M059J (cell line): ENCODE results near the gene KIAA1755. TPM values are rescaled to one million over a fixed set of nuclear protein-coding genes. Genes with fewer than 3 reads are reported as not detected.
"Not testable (repeated sequence)": the region's sequence is repeated elsewhere in the genome, so short reads cannot be mapped to it uniquely, and the experiment has no call there.

Experiments
- DNase-seq: peaks from one replicate; pipeline ENCODE4 v3.0.0-alpha.2; 2012; ENCODE audit warnings: low read depth
- total RNA-seq: library from RNA; depleted of rRNA; stranded (reverse); fragments of >200 nt; shearing (Covaris generic); gene quantifications from 2 replicates; pipeline ENCODE4 v1.2.3, GENCODE V29; 2014

KIAA1755 gene
- total RNA-seq, 1 experiment from 2014 or later = 3.8 TPM

GRCh38 chr20:38261054-38261390, 487 bp upstream of the KIAA1755 start:
- DNase-seq = no peak

DNA sequence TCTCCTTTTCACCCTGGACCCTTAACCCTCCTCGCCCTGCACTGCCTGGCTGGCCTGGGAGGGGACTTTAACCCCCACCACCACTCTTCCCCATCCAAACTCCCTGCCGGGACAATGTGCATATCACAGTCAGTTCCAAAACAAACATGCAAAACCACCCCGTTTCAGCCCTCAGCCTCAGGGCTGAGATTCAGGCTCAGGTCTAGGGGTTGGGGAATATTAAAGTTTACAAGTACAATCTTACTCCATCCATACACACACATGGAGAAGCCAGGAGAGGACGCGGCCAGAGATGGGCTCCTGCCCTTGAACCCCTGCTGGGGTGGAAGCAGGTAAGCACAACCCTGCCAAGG, 534 bp downstream of the KIAA1755 start:
- peak; percentile 55 for DNase-seq

DNA sequence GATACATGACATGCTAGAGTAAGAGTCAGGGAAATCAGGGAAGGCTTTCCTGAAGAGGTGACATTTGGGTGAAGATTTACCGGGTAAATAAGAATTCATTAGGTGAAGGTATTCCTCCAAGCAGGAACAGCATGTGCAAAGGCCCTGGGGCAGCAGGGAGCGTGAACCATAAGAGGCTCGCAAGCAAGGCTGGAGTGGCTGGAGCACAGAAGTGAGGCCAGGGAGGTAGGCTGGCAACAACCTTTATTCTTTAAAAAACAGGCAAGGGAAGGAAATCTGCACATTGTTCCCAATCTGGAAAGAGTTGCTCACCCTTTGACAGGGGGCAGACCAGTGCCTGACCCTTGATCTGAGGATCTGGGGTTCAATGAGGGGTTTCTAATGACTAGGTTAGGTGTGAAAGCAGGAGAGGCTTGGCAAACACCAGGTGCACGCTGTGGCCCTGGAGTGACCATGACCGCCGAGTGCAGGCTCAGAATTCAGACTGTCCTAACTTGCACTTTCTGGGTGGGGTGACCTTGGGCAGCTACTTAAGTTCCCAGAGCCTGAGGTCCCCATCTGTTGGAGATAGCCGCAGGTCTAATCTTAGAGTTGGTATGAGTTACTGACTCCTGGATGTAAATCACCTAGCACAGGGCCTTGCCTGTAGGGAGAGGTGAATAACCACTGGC, 1.9 kb downstream of the KIAA1755 start:
- no peak for DNase-seq

DNA sequence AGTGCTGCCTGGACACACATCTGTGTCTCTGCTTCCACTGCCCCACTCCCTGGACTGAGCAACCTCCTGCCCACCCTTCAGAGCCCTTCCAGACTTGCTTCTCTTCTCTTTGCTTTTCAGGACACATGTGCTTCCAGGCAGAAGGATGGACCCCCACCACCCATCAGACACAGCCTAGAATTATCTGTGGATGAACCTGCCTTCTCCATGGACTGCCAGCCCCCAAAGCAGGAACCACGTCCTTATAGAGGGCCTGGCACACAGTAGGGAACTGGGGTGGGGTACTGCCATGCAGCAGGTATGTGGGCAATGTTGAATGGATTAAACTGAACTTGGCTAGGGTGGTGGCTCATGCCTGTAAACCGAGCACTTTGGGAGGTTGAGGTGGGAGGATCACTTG, 3.6 kb downstream of the KIAA1755 start:
- no peak for DNase-seq

- no peak for DNase-seq
These were observed 4.5 kb downstream of the KIAA1755 start for GRCh38 chr20:38256021-38256420.

DNA sequence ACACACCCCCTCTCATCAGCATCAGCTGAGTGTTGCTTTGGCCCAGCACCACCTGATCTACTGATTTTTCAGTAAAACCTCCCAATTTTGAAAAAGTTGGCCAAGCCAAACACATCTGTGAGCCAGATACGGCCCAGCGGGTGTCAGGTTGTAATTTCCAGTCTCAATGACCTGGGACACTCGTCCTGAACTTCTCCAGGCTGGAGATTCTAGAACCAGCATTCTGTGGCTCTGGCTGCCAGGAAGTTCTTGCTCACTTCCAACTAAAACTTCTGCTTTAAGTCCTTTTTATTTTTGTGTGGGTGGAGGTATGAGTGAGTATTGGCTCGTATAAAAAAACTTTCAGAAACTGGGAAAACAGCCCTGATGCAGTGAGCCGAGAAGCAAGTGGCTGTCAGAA, 5.1 kb downstream of the KIAA1755 start:
- no peak for DNase-seq

DNA sequence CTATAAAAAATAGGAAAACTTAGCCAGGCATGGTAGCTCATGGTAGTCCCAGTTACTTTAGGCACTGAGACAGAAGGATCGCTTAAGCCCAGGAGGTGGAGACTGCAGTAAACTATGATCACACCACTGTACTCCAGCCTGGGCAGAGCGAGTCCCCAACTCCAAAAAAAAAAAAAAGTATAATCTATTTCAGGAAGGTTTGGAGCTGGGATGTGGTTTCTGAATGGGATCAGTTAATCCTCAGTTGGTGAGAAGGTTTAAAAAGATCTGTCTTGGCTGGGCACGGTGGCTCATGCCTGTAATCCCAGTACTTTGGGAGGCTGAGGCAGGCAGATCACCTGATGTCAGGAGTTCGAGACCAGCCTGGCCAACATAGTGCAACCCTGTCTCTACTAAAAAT, 5.9 kb downstream of the KIAA1755 start:
- not testable (repeated sequence) for DNase-seq

GRCh38 chr20:38253571-38253970, 7.0 kb downstream of the KIAA1755 start:
- DNase-seq = no peak

DNA sequence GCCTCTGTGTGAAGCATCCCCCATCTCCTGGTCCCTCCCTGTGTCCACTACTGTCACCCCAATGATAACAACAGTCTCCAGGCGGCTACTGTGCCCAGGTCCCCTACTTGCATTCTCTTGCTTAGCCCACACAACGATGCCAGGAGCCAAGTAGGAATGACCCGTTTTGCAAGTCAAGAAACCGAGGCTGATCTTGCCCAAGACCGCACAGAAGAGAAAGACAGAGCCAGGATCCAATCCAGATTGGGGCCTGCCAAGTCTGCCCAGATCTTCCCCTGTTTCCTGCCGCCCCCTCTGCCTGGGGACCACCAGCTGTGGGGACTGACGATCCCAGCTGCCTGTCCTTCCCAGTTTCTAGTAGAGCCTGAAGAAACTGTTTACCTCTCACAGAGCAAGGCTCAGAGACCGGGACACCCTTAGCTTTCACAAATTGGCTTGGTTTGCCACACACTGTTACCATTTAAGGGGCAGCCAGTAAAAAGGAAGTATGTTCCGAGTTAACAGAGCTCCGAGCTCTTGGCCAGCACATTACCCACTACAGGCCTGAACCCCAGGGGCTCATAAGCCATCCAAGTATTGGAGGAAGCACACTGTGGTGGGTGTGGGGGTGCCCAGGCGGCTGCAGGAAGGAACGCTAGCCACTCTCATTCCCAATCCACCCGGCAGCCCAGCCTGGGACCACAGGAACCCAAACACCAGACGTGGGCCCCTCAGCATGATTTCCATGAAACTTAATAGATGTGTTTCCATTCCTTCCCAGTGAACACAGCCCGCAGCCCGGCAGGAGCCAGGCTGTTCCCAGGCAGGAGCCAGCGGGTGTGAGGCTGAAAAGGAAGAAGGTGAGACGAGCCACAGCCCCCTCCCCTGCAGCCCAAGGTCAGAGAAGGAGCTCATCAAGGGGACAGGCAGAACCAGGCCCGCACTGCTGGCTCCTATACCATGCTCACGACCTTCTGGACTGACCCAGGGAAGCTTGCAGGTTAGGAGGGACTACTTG, 7.9 kb downstream of the KIAA1755 start:
- DNase-seq = no peak

- not testable (repeated sequence) for DNase-seq
These were observed 9.1 kb downstream of the KIAA1755 start for GRCh38 chr20:38251441-38251840.

DNA sequence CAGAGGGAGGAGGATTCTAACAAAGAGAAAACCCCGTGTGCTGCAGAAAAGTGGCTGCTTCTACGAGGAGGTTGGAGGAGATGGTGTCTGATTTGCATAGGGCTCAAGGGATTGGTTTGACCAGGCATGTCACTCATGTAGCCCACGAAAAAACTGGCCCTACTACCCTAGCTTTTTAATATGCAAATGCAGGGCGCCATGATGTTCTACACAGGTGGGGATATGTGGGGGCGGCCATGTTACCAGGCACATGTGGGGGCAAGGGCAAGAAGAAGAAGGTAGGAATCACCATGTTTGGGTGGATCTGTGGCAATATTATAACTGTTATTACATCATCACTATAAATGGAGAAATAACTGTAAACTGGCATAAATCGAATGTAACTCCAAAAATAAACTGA, 9.9 kb downstream of the KIAA1755 start:
- DNase-seq = no peak

DNA sequence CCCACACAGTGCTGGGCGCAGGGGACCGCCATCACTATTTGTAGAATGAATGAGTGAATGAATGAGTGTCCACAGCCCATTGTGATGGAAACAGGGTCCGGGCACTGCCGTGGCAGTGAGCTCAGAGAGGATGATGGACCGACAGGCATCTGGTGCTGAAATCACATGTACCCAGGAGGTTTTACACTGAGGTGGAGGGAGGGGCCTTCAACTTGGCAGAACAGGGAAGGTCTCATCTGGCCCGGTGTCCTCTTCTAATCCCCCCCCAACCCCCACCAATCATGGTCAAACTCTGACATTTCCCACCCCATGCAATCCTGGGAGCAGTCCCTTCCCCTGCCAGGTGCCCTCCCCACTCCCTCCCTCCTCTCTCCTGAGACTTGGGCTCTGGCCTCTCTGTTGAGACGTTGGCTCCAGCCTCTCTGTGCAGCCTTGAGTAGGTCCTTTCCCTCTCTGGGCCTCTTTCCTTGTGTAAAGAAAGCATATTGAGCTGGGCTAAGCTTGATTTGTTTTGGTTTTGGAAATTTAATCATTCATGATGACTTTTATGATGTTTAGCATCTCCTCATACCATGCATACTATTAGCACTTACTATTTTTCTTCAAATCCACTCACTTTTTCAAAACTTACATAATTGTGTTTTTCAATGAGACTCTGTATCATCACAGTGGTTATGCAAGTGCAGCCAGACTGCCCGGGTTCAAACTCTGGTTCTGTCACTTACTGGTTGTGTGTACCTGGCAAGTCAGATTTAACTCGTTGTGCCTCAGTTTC, 10.8 kb downstream of the KIAA1755 start:
- no peak for DNase-seq

DNA sequence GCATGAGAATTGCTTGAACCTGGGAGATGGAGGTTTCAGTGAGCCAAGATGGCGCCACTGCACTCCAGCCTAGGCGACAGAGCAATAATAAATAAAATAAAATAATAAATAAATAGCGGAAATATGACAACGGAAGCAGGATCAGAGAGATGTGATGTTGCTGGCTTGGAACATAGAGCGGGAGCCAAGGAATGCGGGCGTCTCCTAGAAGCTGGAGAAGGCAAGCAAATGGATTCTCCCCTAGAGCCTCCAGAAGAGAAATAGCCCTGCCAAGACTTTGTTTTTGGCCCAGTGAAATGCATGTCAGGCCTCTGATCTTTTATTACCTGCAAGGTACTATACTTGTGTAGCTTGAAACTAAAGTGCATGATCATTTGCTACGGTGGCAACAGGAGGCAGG, 12.4 kb downstream of the KIAA1755 start:
- no peak for DNase-seq

DNA sequence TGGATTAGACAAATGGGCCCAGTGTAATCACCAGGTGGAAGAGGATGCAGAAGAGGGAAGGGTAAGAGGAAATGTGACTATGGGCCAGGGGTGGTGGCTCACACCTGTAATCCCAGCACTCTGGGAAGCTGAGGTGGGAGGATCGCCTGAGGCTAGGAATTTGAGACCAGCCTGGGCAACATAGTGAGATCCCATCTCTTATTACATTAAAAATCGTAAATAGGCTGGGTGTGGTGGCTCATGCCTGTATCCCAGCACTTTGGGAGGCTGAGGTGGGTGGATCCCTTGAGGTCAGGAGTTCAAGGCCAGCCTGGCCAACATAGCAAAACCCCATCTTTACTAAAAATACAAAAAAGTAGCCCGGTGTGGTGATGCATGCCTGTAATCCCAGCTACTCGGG, 12.8 kb downstream of the KIAA1755 start:
- not testable (repeated sequence) for DNase-seq

- DNase-seq = no peak
These were observed 13.4 kb downstream of the KIAA1755 start for GRCh38 chr20:38247166-38247509.

DNA sequence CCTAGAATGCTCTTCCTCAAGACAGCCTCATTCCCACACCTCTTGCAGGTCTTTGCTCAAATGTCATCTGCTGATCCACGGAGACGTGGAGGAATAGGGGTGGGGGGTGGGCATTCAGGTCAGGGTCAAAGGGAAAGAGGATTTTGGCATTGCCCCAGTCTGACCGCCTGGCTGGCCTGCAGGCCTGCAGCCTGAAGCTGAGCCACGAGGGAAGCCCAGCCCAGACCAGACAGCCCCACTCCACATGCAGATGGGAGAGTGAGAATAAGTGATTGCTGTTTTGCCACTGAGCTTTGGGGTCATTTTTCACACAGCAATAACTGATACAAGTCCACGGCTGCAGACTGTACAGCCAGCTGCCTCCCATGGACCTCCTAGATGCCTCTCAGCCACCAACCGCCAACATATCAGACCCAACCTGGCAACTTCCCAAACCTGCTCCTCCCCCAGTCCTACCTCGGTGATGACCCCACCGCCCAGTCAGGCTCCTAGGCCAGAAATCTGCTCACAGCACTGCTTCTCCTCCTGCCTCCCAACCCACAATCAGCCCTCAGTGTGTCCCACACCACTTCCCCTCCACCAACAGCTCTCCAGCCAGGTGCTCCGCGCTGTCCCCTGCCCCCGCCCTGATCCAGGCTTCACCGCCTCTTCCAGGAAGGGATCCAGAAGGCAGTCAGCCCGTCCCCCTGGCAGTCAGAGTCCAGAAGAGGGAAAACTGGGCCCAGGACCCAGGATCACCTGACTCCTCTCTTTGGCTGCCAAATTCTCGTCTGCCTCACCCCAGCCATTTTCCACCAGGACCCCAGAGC, 14.0 kb downstream of the KIAA1755 start:
- DNase-seq = no peak

GRCh38 chr20:38245753-38246152, 14.8 kb downstream of the KIAA1755 start:
- DNase-seq = no peak

- DNase-seq = no peak
These were observed 16.9 kb downstream of the KIAA1755 start for GRCh38 chr20:38243709-38244020.

- DNase-seq = peak; percentile 37
These were observed 17.5 kb downstream of the KIAA1755 start for GRCh38 chr20:38242848-38243708.

GRCh38 chr20:38241201-38241600, 19.3 kb downstream of the KIAA1755 start:
- no peak for DNase-seq

DNA sequence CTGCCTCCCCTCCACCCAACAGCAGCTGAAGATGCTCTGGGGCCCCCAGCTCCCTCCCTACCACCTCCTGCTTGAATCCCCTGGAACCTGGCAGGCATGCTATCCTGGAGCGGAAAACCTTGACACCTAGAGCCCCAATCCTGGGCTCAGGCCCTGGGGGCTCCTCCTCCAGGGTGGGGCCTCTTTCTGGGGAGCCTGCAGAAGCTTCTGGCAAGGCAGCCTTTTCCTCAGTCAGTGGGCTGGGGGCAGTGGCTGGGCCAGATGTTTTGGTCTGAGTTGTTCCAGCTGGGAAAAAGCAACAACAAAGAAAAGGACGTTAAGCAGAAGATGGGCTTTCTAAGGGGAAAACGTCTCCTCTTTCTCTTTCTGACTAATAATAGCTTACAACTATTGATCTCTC, 21.1 kb downstream of the KIAA1755 start:
- no peak for DNase-seq
